ENCODE data around the gene SNX2. TPM values are rescaled to one million over a fixed set of nuclear protein-coding genes. Genes with fewer than 3 reads are reported as not detected.

The SNX2 gene
- total RNA-seq, 1 experiment from 2014 or later = 97.0 TPM

DNA sequence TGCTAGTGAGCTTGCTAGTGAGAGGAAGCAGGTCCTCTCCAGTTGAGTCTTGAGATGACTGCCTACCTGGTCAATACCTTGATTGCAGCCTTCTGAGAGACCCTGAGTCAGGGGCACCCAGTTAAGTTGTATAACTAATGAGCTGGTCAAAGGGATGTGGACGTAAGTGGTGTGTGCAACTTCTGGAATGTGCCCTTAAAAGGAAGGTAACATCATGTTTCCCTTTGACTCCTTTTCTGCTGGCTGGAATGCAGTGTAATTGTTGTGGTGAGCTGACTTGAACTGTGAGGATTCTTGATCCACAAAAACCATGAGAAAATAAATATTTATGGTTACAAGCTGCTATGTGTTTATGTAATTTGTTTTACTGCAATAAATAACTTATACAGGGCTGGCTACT lies 2.4 kb upstream of the SNX2 start:
- H3K36me3 Mint-ChIP-seq (ENCODE audit: insufficient read depth, unreplicated experiment) = peaks cover 20% of the 10 kb centered on the region
- BruUV-seq (replicated peaks) = no TSS peak
- H3K4me1 Mint-ChIP-seq (ENCODE audit: low read depth, unreplicated experiment) = peaks cover under 1% of the 10 kb centered on the region
- peaks cover 23% of the 10 kb centered on the region for H3K27me3 Mint-ChIP-seq (ENCODE audit: unreplicated experiment)
- no peak overlapping the region for H3K4me3 Mint-ChIP-seq (ENCODE audit: low read depth, unreplicated experiment)
- DNase-seq = no peak
- peaks cover 2% of the 10 kb centered on the region for H3K9me3 Mint-ChIP-seq (ENCODE audit: low read depth, unreplicated experiment)
- CTCF ChIA-PET = interaction anchor here (0.6 kb wide), 1 partner anchor 609 kb away, joined by 3 read pairs; no protein-coding TSS in a partner anchor
- TF ChIP-seq, protein P1, sequence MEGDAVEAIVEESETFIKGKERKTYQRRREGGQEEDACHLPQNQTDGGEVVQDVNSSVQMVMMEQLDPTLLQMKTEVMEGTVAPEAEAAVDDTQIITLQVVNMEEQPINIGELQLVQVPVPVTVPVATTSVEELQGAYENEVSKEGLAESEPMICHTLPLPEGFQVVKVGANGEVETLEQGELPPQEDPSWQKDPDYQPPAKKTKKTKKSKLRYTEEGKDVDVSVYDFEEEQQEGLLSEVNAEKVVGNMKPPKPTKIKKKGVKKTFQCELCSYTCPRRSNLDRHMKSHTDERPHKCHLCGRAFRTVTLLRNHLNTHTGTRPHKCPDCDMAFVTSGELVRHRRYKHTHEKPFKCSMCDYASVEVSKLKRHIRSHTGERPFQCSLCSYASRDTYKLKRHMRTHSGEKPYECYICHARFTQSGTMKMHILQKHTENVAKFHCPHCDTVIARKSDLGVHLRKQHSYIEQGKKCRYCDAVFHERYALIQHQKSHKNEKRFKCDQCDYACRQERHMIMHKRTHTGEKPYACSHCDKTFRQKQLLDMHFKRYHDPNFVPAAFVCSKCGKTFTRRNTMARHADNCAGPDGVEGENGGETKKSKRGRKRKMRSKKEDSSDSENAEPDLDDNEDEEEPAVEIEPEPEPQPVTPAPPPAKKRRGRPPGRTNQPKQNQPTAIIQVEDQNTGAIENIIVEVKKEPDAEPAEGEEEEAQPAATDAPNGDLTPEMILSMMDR (IDR thresholded peaks at IDR 0.05; ENCODE audit: unreplicated experiment) = no peak
- intact Hi-C loops (cut with micrococcal nuclease; ENCODE audit: unreplicated experiment) = no loop called here
- H3K27ac Mint-ChIP-seq (ENCODE audit: unreplicated experiment) = no peak overlapping the region

DNA sequence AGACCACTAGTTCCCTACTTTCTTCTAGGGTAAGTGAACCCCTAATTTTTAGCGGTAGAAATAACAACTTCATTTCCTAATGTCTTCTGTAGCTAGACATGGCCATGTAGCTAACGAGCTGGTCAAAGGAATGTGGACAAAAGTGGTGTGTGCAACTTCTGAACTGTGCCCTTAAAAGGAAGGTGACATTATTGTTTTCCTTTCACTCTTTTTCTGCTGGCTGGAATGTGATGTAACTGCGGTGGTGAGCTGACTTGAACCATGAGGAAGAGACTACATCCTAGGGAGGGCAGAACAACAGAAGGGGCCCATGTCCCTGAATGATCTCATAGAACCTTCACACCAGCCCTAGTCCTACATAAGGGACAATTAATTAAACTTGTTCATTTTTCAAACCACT lies 1.3 kb upstream of the SNX2 start:
- H3K4me1 Mint-ChIP-seq (ENCODE audit: low read depth, unreplicated experiment) = peaks cover 9% of the 10 kb centered on the region
- H3K36me3 Mint-ChIP-seq (ENCODE audit: insufficient read depth, unreplicated experiment) = peaks cover 20% of the 10 kb centered on the region
- BruUV-seq (replicated peaks) = no TSS peak
- intact Hi-C loops (cut with micrococcal nuclease; ENCODE audit: unreplicated experiment) = no loop called here
- H3K9me3 Mint-ChIP-seq (ENCODE audit: low read depth, unreplicated experiment) = no peaks in the 10 kb centered on the region
- CTCF ChIA-PET = no interaction called here
- TF ChIP-seq, protein P1 (IDR thresholded peaks at IDR 0.05; ENCODE audit: unreplicated experiment) = no peak
- peak overlapping the region; percentile 46 for H3K27ac Mint-ChIP-seq (ENCODE audit: unreplicated experiment)
- H3K27me3 Mint-ChIP-seq (ENCODE audit: unreplicated experiment) = peaks cover 23% of the 10 kb centered on the region
- H3K4me3 Mint-ChIP-seq (ENCODE audit: low read depth, unreplicated experiment) = peak overlapping the region; percentile 95
- DNase-seq = no peak

DNA sequence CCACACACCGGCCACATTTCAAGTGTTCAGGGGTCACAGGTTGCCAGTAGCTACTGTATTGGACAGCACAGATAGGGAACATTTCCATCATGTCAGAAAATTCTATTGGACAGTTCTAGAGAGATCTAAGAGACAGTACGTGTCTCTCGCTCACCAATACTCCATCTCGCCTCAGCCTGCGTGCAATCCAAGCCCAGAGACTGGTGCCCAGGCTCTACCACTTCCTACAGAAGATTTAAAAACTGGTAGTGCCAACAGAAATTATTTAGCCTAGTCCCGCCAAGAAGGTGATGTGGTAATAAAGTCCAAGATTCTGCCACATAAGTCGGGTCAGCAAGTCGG lies 390 bp upstream of the SNX2 start:
- H3K27ac Mint-ChIP-seq (ENCODE audit: unreplicated experiment) = no peak overlapping the region
- peaks cover 16% of the 10 kb centered on the region for H3K4me1 Mint-ChIP-seq (ENCODE audit: low read depth, unreplicated experiment)
- peaks cover 20% of the 10 kb centered on the region for H3K36me3 Mint-ChIP-seq (ENCODE audit: insufficient read depth, unreplicated experiment)
- BruUV-seq (replicated peaks) = no TSS peak
- peaks cover 19% of the 10 kb centered on the region for H3K27me3 Mint-ChIP-seq (ENCODE audit: unreplicated experiment)
- CTCF ChIA-PET = interaction anchor here (0.9 kb wide), 1 partner anchor 13 kb away, joined by 4 read pairs; no protein-coding TSS in a partner anchor
- DNase-seq = no peak
- H3K9me3 Mint-ChIP-seq (ENCODE audit: low read depth, unreplicated experiment) = no peaks in the 10 kb centered on the region
- TF ChIP-seq, protein P1 (IDR thresholded peaks at IDR 0.05; ENCODE audit: unreplicated experiment) = no peak
- intact Hi-C loops (cut with micrococcal nuclease; ENCODE audit: unreplicated experiment) = no loop called here
- H3K4me3 Mint-ChIP-seq (ENCODE audit: low read depth, unreplicated experiment) = peak overlapping the region; percentile 95

DNA sequence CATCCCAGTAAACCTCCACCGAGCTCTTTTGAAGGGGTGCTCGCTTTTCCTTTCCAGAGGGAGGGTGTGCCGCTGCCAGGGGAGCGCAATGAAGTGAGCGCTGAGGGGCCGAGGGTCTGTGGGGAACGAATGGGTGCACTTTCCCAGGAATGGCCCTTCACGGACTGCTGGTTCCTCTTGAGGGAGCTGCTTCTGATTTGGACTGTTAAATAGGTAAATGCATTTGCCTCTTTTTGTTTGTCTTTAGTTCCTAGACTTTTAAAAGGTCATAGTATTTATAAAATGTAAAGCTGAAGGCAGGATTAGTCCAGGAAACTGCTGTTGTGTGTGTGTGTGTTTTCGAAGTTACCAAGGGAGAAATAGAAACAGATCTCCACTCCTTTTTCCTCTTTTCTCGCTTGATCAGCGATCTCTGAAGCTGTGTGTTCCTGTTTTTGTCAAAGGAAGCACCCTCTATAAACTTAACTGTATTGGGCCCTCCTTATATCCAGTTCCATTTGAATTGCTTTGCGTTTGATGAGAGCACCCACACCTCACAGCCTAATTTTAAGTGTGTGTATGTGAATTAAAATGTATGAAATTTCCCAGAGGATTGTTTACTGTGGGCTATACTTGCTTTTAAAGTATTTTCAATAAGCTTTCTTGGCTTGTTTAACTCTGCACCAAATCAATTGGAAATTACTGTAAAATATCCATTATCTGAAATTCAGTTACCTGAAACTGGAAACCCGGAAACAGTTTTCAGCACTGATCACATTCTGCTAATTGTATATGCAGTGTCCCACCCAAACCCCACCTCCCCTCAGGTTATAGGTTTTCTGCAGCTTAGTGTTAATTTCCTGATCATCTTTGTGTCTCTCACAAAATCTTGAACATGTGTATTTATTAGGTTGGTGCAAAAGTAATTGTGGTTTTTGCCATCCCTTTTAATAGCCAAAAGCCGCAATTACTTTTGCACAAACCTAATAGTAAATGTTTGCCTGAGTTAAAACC lies 966 bp downstream of the SNX2 start:
- CTCF ChIA-PET = interaction anchor here (0.6 to 1.5 kb wide), 2 partner anchors 121 to 589 kb away, joined by 3 read pairs; no protein-coding TSS in a partner anchor
- Mint-ChIP-seq H3K36me3 (ENCODE audit: insufficient read depth, unreplicated experiment) (peaks cover 20% of the 10 kb centered on the region), H3K27me3 (ENCODE audit: unreplicated experiment) (peaks cover 6% of the 10 kb centered on the region), H3K4me1 (ENCODE audit: low read depth, unreplicated experiment) (peaks cover 29% of the 10 kb centered on the region), H3K27ac (ENCODE audit: unreplicated experiment) (peak overlapping the region; percentile 93), H3K4me3 (ENCODE audit: low read depth, unreplicated experiment) (peak overlapping the region; percentile 95), H3K9me3 (ENCODE audit: low read depth, unreplicated experiment) (peaks cover 3% of the 10 kb centered on the region)
- TF ChIP-seq, protein P1 (IDR thresholded peaks at IDR 0.05; ENCODE audit: unreplicated experiment) = no peak
- intact Hi-C loops (cut with micrococcal nuclease; ENCODE audit: unreplicated experiment) = loop anchor here (2.0 kb wide), 1 partner anchor 71 kb away; no protein-coding TSS in a partner anchor
- DNase-seq = no peak
- TSS peak; percentile 33 for BruUV-seq (replicated peaks)
